Measurements from ENCODE around the gene C19orf12. TPM values are rescaled to one million over a fixed set of nuclear protein-coding genes. Genes with fewer than 3 reads are reported as not detected.

Gene C19orf12
- polyA plus RNA-seq, 1 donor from 2014 or later: 83.8 TPM

- no peaks in the 10 kb centered on the region for H3K27me3 ChIP-seq (ENCODE audit: insufficient read depth, low read depth, low read length)
- no peak overlapping the region for H3K4me3 ChIP-seq (ENCODE audit: low read length)
- H3K36me3 ChIP-seq (ENCODE audit: insufficient read depth, low read length): no peaks in the 10 kb centered on the region
- H4K20me1 ChIP-seq (ENCODE audit: insufficient read depth): no peaks in the 10 kb centered on the region
- no peaks in the 10 kb centered on the region for H3K79me2 ChIP-seq (replicated peaks; ENCODE audit: insufficient read depth, low read length)
- no peak overlapping the region for H2AFZ ChIP-seq (ENCODE audit: low read depth, low read length)
- no peaks in the 10 kb centered on the region for H3K9me3 ChIP-seq (ENCODE audit: low read length)
- H3K9me2 ChIP-seq (ENCODE audit: insufficient read depth, low read length): no peaks in the 10 kb centered on the region
- no peak overlapping the region for H3K4me2 ChIP-seq (ENCODE audit: low read length)
- TF ChIP-seq TAF1 (IDR thresholded peaks at IDR 0.05; ENCODE audit: low read depth) (no peak), SMC3 (conservative IDR thresholded peaks at IDR 0.05; ENCODE audit: poor library complexity) (no peak), POLR2AphosphoS5 (IDR thresholded peaks at IDR 0.05) (no peak), REST (IDR thresholded peaks at IDR 0.05; ENCODE audit: borderline replicate concordance) (no peak), CTCF (IDR thresholded peaks at IDR 0.05; ENCODE audit: poor library complexity, severe bottlenecking) (no peak), EP300 (conservative IDR thresholded peaks at IDR 0.05; ENCODE audit: poor library complexity, severe bottlenecking) (no peak), MXI1 (conservative IDR thresholded peaks at IDR 0.05; ENCODE audit: poor library complexity, severe bottlenecking) (no peak), EZH2 (IDR thresholded peaks at IDR 0.05; ENCODE audit: borderline replicate concordance, insufficient read depth, low read length, poor library complexity, severe bottlenecking) (no peak), RAD21 (conservative IDR thresholded peaks at IDR 0.05) (no peak)
- H3K9ac ChIP-seq (ENCODE audit: low read length): no peak overlapping the region
- H3K27ac ChIP-seq (ENCODE audit: low read length): no peak overlapping the region
- no peaks in the 10 kb centered on the region for H3F3A ChIP-seq (ENCODE audit: insufficient read depth, low read length, poor library complexity, severe bottlenecking)
These were observed 38.5 kb downstream of the C19orf12 start for GRCh38 chr19:29676586-29676985.

- no peak overlapping the region for H2AFZ ChIP-seq (ENCODE audit: low read depth, low read length)
- no peaks in the 10 kb centered on the region for H3F3A ChIP-seq (ENCODE audit: insufficient read depth, low read length, poor library complexity, severe bottlenecking)
- no peaks in the 10 kb centered on the region for H3K9me3 ChIP-seq (ENCODE audit: low read length)
- no peaks in the 10 kb centered on the region for H4K20me1 ChIP-seq (ENCODE audit: insufficient read depth)
- H3K9ac ChIP-seq (ENCODE audit: low read length): no peak overlapping the region
- H3K79me2 ChIP-seq (replicated peaks; ENCODE audit: insufficient read depth, low read length): no peaks in the 10 kb centered on the region
- no peaks in the 10 kb centered on the region for H3K9me2 ChIP-seq (ENCODE audit: insufficient read depth, low read length)
- H3K36me3 ChIP-seq (ENCODE audit: insufficient read depth, low read length): no peaks in the 10 kb centered on the region
- no peak overlapping the region for H3K4me3 ChIP-seq (ENCODE audit: low read length)
- TF ChIP-seq RAD21 (conservative IDR thresholded peaks at IDR 0.05): no peak
- no peak for TF ChIP-seq POLR2AphosphoS5 (IDR thresholded peaks at IDR 0.05)
- TF ChIP-seq REST (IDR thresholded peaks at IDR 0.05; ENCODE audit: borderline replicate concordance): no peak
- TF ChIP-seq SMC3 (conservative IDR thresholded peaks at IDR 0.05; ENCODE audit: poor library complexity): no peak
- no peak for TF ChIP-seq EP300 (conservative IDR thresholded peaks at IDR 0.05; ENCODE audit: poor library complexity, severe bottlenecking)
- H3K27me3 ChIP-seq (ENCODE audit: insufficient read depth, low read depth, low read length): no peaks in the 10 kb centered on the region
- H3K4me2 ChIP-seq (ENCODE audit: low read length): no peak overlapping the region
- no peak overlapping the region for H3K27ac ChIP-seq (ENCODE audit: low read length)
These were observed 39.3 kb downstream of the C19orf12 start for GRCh38 chr19:29675650-29676186.

Data from neural cell (in vitro differentiated cells).